Measurements from ENCODE around the gene NCKAP5.

NCKAP5 gene

GRCh38 chr2:133509777-133510176, 58.5 kb downstream of the NCKAP5 start:
- TF ChIP-seq NFIC (IDR thresholded peaks at IDR 0.05) (no peak), CEBPB (IDR thresholded peaks at IDR 0.05) (no peak), CREB1 (IDR thresholded peaks at IDR 0.05; ENCODE audit: low read depth) (no peak), YY1 (IDR thresholded peaks at IDR 0.05; ENCODE audit: low read depth) (no peak), ZBTB7A (IDR thresholded peaks at IDR 0.05; ENCODE audit: low read depth) (no peak), REST (IDR thresholded peaks at IDR 0.05; ENCODE audit: low read depth) (no peak), FOXM1 (IDR thresholded peaks at IDR 0.05; ENCODE audit: borderline replicate concordance, low read depth) (no peak), EP300 (IDR thresholded peaks at IDR 0.05; ENCODE audit: borderline replicate concordance) (no peak), TEAD4 (IDR thresholded peaks at IDR 0.05) (no peak), MAX (IDR thresholded peaks at IDR 0.05) (no peak), EGR1 (IDR thresholded peaks at IDR 0.05) (no peak), TAF1 (IDR thresholded peaks at IDR 0.05; ENCODE audit: low read depth) (no peak), TCF12 (IDR thresholded peaks at IDR 0.05; ENCODE audit: low read depth) (no peak)
- TF ChIP-seq, protein P1, sequence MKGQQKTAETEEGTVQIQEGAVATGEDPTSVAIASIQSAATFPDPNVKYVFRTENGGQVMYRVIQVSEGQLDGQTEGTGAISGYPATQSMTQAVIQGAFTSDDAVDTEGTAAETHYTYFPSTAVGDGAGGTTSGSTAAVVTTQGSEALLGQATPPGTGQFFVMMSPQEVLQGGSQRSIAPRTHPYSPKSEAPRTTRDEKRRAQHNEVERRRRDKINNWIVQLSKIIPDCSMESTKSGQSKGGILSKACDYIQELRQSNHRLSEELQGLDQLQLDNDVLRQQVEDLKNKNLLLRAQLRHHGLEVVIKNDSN (IDR thresholded peaks at IDR 0.05), result no peak

DNA sequence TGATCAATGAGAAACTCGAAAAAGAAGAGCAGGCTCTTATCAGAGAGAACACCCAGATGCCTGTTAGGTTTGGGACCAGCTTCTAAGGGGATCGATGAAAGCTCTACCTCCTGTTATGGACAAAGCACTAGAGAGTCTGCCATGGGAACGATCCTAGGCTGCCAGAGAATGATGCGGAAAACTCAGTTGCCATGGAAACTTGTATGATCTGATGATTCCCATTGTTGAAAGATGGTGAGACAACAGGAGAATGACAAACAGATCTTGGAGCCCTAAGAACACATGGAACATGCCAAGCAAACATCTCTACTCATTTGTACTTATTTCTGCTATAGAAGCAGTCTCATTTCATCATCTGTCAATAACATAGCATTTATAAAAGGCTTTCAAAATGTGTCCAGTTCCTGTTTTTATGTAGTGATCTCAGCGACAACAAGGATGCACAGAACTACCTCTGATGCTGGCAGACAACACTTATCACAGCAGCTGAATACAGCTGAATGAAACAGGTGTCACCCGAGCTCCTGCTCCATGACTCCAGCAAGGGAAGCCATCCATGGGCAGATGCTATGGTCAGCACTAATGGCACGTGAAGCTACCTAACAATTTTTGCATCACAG, 59.6 kb downstream of the NCKAP5 start:
- no peak for TF ChIP-seq TEAD4 (IDR thresholded peaks at IDR 0.05)
- no peak for TF ChIP-seq TCF12 (IDR thresholded peaks at IDR 0.05; ENCODE audit: low read depth)
- TF ChIP-seq CREB1 (IDR thresholded peaks at IDR 0.05; ENCODE audit: low read depth), result no peak
- TF ChIP-seq EGR1 (IDR thresholded peaks at IDR 0.05), result no peak
- TF ChIP-seq, protein P1 (IDR thresholded peaks at IDR 0.05), result no peak
- TF ChIP-seq YY1 (IDR thresholded peaks at IDR 0.05; ENCODE audit: low read depth), result no peak
- no peak for TF ChIP-seq CEBPB (IDR thresholded peaks at IDR 0.05)
- TF ChIP-seq ZBTB7A (IDR thresholded peaks at IDR 0.05; ENCODE audit: low read depth), result no peak
- no peak for TF ChIP-seq FOXM1 (IDR thresholded peaks at IDR 0.05; ENCODE audit: borderline replicate concordance, low read depth)
- TF ChIP-seq RAD21 (IDR thresholded peaks at IDR 0.05; ENCODE audit: low read depth), result no peak
- TF ChIP-seq TAF1 (IDR thresholded peaks at IDR 0.05; ENCODE audit: low read depth), result no peak
- no peak for TF ChIP-seq REST (IDR thresholded peaks at IDR 0.05; ENCODE audit: low read depth)
- no peak for TF ChIP-seq NFIC (IDR thresholded peaks at IDR 0.05)
- TF ChIP-seq EP300 (IDR thresholded peaks at IDR 0.05; ENCODE audit: borderline replicate concordance), result no peak
- TF ChIP-seq MAX (IDR thresholded peaks at IDR 0.05), result no peak

DNA sequence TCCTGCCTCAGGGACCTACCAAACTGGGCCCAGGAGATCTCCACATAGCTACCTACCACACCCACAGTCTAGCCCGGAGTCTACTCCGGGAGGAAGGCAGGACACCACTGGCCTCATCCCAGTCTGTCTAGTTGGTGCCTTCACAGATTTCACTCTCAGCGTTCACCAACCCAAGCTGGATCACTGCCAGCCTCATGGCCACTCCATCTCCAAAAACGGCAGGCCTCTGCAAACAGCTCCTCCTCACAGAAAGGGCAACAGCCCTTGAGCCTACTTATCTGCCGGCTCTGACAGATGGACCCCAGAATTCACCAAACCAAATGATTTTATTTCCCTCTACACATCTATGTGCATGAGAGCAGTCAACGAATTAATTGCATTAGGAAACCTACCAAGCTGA, 61.3 kb downstream of the NCKAP5 start:
- TF ChIP-seq REST (IDR thresholded peaks at IDR 0.05; ENCODE audit: low read depth) (no peak), CREB1 (IDR thresholded peaks at IDR 0.05; ENCODE audit: low read depth) (no peak), MAX (IDR thresholded peaks at IDR 0.05) (no peak), FOXM1 (IDR thresholded peaks at IDR 0.05; ENCODE audit: borderline replicate concordance, low read depth) (no peak), RAD21 (IDR thresholded peaks at IDR 0.05; ENCODE audit: low read depth) (no peak), CEBPB (IDR thresholded peaks at IDR 0.05) (no peak), EP300 (IDR thresholded peaks at IDR 0.05; ENCODE audit: borderline replicate concordance) (no peak), ZBTB7A (IDR thresholded peaks at IDR 0.05; ENCODE audit: low read depth) (no peak), TCF12 (IDR thresholded peaks at IDR 0.05; ENCODE audit: low read depth) (no peak), NFIC (IDR thresholded peaks at IDR 0.05) (no peak), EGR1 (IDR thresholded peaks at IDR 0.05) (no peak), TAF1 (IDR thresholded peaks at IDR 0.05; ENCODE audit: low read depth) (no peak), YY1 (IDR thresholded peaks at IDR 0.05; ENCODE audit: low read depth) (no peak), TEAD4 (IDR thresholded peaks at IDR 0.05) (no peak)
- TF ChIP-seq, protein P1 (IDR thresholded peaks at IDR 0.05), result no peak
